ENCODE measurements around the gene LPO.

Gene LPO

DNA sequence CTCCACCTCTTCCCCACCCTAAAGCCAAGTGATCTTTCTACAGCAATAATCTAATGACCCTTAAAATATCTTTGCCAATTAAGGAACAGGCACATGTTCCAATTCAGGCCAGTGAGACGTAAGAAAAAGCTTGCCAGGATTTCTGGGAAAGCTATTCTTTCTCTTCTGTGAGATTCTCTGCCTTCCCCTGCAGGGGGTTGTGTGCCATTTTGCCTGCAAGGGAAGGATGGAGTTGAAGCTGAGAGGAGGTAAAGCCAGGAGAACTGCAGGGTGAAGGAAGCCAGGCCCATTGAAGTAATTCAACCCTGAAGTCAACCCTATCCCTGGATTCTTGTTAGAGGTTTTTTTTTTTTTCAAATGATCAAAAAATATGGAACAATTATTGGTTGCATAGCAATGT lies 9.0 kb upstream of the LPO start:
- DNase-seq (ENCODE audit: low read depth in 2 of 2, low spot score in 1 of 2): no peak

GRCh38 chr17:58229881-58230280 lies 8.5 kb upstream of the LPO start:
- no peak for DNase-seq (ENCODE audit: low read depth in 2 of 2, low spot score in 1 of 2)

DNA sequence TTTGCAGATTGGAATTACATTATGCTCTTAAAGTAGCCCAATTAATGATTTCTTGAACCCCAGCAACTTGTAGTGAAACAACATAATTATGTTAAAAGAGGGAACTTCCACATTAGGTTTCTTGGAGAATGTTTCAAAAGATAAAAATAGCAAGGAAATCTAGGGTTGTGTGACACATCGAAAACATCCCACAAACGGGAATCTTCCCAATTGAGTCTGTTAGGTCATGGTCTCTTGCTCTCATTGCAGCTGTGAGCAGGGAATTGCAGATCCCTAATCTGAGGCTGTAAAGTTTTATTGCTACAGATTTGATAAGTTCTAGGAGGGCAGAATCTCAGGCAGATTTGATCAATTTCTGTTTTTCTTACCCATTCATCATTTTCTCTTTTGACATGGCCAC lies 6.7 kb upstream of the LPO start:
- no peak for DNase-seq (ENCODE audit: low read depth in 2 of 2, low spot score in 1 of 2)

- no peak for DNase-seq (ENCODE audit: low read depth in 2 of 2, low spot score in 1 of 2)
These were observed 5.7 kb upstream of the LPO start for GRCh38 chr17:58232707-58233156.

DNA sequence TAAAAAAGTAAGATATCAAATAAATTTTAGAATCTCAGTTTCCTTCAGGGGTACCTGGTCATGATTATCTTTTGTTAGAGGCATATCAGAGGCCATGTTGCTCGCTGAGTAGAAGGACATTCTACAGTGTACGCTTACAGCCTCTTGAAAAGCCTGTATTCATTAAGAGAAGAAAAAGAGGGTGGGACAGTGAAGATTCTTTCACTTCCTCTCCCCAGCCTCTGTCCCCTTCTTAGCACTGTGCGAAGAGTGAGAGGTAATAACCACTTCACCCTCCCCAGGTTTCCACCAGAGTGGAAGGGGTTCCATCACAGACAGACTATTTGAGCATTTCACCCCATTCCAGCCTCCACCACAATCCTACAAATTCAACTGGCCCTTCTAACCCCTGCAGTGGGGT lies 4.8 kb upstream of the LPO start:
- no peak for DNase-seq (ENCODE audit: low read depth in 2 of 2, low spot score in 1 of 2)

DNA sequence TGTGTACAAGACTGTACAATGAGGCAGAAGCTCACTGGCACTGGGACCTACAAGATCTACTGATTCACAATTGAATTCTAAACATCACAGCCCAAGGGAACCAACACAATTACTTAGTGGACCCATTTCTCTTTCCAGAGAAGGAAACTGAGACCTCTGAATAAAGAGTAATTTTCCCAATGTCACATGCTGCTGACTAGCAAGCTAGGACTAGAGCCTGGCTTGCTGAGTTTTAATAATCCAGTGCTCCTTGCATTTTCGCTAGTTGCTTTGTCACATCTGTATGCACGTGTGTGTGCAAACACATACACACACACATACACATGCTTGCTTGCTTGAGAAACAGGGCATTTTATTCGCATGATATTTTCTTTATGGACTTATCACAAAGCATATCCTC lies 3.9 kb upstream of the LPO start:
- DNase-seq (ENCODE audit: low read depth in 2 of 2, low spot score in 1 of 2): no peak

- no peak for DNase-seq (ENCODE audit: low read depth in 2 of 2, low spot score in 1 of 2)
These were observed 2.6 kb upstream of the LPO start for GRCh38 chr17:58235821-58236220.

- no peak for DNase-seq (ENCODE audit: low read depth in 2 of 2, low spot score in 1 of 2)
These were observed 2.0 kb upstream of the LPO start for GRCh38 chr17:58236394-58236793.

GRCh38 chr17:58239987-58240386 lies 1.6 kb downstream of the LPO start:
- no peak for DNase-seq (ENCODE audit: low read depth in 2 of 2, low spot score in 1 of 2)

- no peak for DNase-seq (ENCODE audit: low read depth in 2 of 2, low spot score in 1 of 2)
These were observed 3.9 kb downstream of the LPO start for GRCh38 chr17:58242171-58242784.

DNA sequence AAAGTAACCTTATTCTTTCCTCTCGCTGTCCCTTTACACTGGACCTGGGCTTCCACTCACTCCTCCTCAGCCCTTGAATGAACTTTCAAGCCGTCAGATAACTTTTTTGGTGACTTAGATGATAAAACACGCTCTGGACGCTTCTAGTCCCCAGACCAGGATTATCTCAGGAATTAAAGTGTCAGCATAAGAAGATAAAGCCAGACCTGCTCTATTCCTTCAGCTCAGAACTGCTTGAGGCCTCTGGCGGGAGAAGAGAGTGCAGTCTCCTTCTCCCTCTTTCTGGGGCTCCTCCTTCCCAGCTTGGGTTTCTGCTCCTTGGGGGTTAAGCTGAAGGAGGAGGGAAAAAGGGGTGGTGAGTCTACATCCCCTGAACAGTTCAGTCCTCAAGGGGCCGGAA lies 6.6 kb downstream of the LPO start:
- no peak for DNase-seq (ENCODE audit: low read depth in 2 of 2, low spot score in 1 of 2)

- DNase-seq (ENCODE audit: low read depth in 2 of 2, low spot score in 1 of 2): no peak
These were observed 7.2 kb downstream of the LPO start for GRCh38 chr17:58245428-58246103.

DNA sequence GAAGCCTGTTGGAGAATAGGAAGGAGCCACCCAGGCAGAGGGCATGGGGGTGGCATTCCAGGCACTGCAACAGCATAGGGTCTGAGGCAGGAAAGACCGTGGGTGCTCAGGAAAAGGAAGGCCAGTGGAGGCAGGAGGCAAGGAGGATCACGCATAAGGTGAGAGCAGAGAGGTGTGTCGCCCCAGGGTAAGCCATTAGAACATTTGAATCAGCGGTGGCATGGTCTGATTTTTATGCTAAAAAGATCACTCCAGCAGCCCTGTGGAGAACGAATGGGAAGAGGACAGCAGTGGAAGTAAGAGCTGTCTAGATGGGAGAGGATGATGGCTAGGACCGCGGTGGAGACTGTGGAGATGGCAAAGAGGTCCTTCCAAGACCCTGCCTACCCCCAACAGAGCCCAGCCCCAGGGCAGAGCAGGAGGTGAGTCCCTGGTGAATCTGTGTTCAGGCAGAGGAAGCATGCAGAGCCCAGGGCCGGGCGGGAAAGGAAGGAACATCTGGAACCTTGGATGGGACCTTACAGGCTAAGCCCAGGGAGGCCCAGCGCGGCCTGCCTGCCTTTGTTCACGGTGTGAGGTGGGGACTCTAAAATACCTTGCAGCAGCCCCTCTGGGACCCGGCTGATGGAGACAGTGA lies 7.8 kb downstream of the LPO start:
- no peak for DNase-seq (ENCODE audit: low read depth in 2 of 2, low spot score in 1 of 2)

DNA sequence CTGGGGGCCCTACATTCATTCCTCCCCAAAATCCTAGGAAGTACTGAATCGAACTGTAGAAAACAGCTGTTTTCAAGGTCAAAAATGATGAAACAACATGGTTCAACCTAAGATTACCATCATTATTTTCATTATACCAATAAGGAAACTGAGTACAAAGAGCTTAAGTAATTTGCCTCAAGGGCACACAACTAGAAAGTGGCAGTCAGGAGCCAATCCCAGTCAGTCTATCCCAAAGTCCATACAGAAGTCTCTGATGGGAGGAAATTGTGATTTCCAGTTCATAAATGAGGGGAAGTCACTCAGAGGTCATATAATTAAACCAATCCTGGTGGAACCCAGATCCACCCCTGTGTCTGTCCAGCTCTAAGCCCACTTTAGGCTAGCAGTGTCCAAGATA lies 8.4 kb downstream of the LPO start:
- no peak for DNase-seq (ENCODE audit: low read depth in 2 of 2, low spot score in 1 of 2)

DNA sequence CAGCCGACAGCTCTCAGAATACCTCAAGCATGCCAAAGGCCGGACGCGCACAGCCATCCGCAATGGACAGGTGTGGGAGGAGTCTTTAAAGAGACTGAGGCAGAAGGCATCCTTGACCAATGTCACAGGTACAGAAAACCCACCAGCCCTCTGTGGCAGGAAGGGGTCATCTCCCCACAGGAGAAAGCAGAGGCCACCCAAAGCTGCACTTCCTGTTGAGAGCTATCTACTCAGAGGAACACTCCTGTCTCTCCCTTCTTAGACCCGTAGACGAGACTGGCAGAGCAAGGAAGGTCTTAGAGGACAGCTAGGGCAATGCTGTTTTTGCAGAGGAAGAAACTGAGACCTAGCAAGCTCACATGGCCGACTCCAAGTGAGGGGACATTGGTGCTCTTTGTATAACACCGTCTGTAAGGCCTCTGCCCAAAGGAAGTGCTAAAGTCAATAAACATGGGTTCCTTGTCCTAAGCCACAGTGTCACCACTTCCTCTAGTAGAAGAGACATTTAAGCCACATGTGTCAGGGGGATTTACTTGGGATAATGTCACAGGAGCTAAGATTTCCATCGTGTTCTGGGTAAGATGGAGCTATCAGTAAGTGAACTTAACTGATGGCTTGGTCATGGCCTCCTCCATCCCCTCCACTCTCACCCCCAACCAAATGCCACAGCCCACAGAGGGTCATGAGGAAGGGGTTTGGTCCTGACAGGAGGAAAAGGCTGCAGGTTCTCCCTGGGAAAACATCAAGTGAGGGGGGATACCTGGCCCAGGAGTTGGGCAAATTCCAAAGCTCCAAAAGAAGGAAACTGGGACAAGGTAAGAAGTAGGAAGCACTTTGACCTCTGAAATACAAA lies 9.4 kb downstream of the LPO start:
- DNase-seq (ENCODE audit: low read depth in 2 of 2, low spot score in 1 of 2): no peak

DNA sequence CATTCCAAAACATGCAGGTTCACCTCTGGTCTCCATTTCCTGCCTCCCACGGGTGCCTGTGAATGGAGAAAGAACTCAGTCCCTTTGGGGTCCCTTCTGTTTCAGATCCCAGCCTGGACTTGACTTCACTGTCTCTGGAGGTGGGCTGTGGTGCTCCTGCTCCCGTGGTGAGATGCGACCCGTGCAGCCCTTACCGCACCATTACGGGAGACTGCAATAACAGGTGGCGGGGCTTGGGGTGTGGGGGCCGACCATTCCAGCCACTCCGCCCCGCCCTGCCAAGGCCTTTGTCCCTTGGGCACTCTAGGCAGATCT lies 10.5 kb downstream of the LPO start:
- DNase-seq (ENCODE audit: low read depth in 2 of 2, low spot score in 1 of 2): no peak

DNA sequence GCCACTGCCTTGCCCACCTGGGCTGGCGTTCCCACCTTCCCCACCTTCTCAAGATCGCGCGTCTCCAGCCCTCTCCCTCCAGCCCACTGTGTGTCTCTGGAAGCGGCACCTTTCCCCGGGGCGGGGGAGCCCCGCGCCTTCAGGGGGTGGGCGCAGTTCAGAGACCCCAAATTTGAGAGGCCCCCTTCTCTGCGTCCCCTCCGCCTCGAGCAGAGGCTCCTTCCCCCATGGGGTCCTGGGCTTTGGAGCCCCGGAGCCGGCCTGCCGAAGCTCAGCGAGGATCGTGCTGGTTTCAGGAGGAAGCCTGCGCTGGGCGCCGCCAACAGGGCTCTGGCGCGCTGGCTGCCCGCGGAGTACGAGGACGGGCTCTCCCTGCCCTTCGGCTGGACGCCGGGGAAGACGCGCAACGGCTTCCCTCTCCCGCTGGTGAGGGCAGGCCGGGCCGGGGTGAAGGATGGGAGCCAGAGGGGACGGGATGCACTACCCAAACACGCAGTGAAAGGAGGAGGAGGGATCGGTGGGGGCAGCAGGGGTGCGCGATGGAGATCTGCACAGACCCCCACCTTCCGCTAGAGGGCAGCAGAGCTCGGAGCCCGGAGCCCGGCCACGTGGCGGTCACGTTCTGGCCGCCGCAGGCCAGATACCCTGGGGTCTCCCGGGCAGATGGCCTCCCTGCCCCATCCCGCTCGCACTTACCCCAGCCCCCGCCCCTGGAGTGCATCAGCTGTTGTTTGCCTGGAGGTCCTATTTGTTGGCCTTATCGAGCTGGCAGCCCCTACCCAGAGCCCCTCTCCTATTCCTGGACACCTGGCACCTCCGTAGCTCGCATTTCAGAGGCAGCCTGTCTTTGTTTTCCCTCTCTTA lies 11.1 kb downstream of the LPO start:
- peak; percentile 51 to 56 for DNase-seq (ENCODE audit: low read depth in 2 of 2, low spot score in 1 of 2)

- no peak for DNase-seq (ENCODE audit: low read depth in 2 of 2, low spot score in 1 of 2)
These were observed 12.1 kb downstream of the LPO start for GRCh38 chr17:58250344-58251011.

GRCh38 chr17:58252141-58252540 lies 13.8 kb downstream of the LPO start:
- no peak for DNase-seq (ENCODE audit: low read depth in 2 of 2, low spot score in 1 of 2)

GRCh38 chr17:58253082-58253481 lies 14.7 kb downstream of the LPO start:
- no peak for DNase-seq (ENCODE audit: low read depth in 2 of 2, low spot score in 1 of 2)

Data from stimulated activated CD8-positive, alpha-beta memory T cell treated with anti-CD3 and anti-CD28 coated beads, Interleukin-4, amount 100 ng/mL, for 4 hours (primary cell).